OCI-LY1 (cell line): ENCODE measurements around the gene STK32B.

ENCODE experiments used
- CTCF ChIP-seq: fragments of 200-600 bp; sonication (generic), shearing (Covaris generic); IDR thresholded peaks from 2 replicates; pipeline ENCODE4 v1.5.1; 2017; ENCODE audit warnings: mild to moderate bottlenecking, antibody characterized with exemption, low read length, moderate library complexity, mixed read lengths
- EZH2 ChIP-seq: fragments of 200-600 bp; sonication (generic), shearing (Covaris generic); IDR thresholded peaks from 2 replicates; pipeline ENCODE4 v1.8.0; 2017; ENCODE audit warnings: borderline replicate concordance, mixed run types, mild to moderate bottlenecking, antibody characterized with exemption, low read length, moderate library complexity, mixed read lengths

DNA sequence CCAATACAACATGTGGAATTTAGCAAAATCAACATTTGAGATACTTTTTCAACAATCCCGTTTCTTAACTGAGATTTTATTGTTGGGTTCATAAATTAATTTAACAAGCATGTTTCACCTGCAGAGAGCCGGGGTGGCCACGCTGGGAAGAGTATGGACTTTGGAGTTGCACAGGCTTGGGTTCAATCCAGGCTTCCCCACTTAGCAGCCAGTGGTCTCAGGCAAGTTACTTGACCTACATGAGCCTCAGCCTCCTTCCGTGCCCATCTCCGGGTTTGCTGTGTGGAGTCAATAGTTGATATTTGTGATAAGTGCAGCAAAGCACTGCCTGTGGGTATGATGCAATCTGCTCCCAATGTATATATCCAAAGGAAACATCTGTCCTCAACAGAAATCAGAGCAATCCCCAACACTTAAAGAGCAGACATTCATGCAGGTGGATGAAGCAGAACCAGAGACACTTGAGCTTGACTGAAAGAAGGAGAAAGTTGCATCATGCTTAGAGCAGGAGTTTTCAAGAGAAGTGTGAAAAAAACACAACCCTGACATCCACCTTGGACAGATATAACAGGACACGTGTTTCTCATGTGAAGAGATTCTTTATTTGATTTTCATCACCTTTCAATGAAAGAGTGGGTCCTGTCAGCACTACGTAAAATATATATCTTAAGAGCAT lies 37.1 kb upstream of the STK32B start:
- TF ChIP-seq CTCF (no peak), EZH2 (no peak)
